A673 (cell line): ENCODE results near the gene SPTBN4.

Experiments used
- CTCF ChIP-seq: fragments of 300-800, 200-600 bp; sonication (generic); conservative IDR thresholded peaks from 2 replicates; pipeline ENCODE4 v1.5.1; 2017; ENCODE audit warnings: low read depth, mild to moderate bottlenecking, antibody characterized with exemption, low read length, moderate library complexity, mixed read lengths
- EZH2 ChIP-seq: fragments of 200-600 bp; sonication (generic); IDR thresholded peaks from 2 replicates; pipeline ENCODE4 v1.6.1; 2017; ENCODE audit warnings: borderline replicate concordance, low read depth, mild to moderate bottlenecking, mixed read lengths, antibody characterized with exemption, low read length; ENCODE audit not compliant: poor library complexity, severe bottlenecking

GRCh38 chr19:40466985-40467734 is at the start of gene SPTBN4:
- TF ChIP-seq CTCF (no peak), EZH2 (no peak)
